CD14-positive monocyte (primary cell): ENCODE measurements around the gene CELSR1. TPM values are rescaled to one million over a fixed set of nuclear protein-coding genes. Genes with fewer than 3 reads are reported as not detected.

Experiments used
- DNase-seq, 3 donors: peaks; one replicate each; pipeline ENCODE4 v3.0.0-alpha.2; 2011 to 2022
- H2AFZ ChIP-seq: 2 replicates; pipeline ENCODE4 v1.6.0; 2012; ENCODE audit warnings: mild to moderate bottlenecking, low read depth, low read length, inconsistent platforms; ENCODE audit not compliant: insufficient read depth, poor library complexity, severe bottlenecking
- H3K27ac ChIP-seq, 2 donors: 1 replicate in 1 of 2; 2 replicates in 1 of 2; pipeline ENCODE4 v1.5.1; 2012 to 2013; ENCODE audit warnings: low read length in 2 of 2, control low read depth in 1 of 2, inconsistent platforms in 1 of 2, low read depth in 1 of 2, mild to moderate bottlenecking in 1 of 2
- H3K27me3 ChIP-seq, 2 donors: one replicate each; pipeline versions ENCODE4 v1.6.0 to v1.6.1; 2011 to 2013; ENCODE audit warnings: low read length in 2 of 2; ENCODE audit not compliant: control insufficient read depth in 2 of 2, insufficient read depth in 2 of 2
- H3K36me3 ChIP-seq, 2 donors: replicated peaks in 1 of 2; 1 replicate in 1 of 2; 2 replicates in 1 of 2; pipeline versions ENCODE4 v1.5.1 to v1.6.1; 2012 to 2013; ENCODE audit warnings: low read length in 2 of 2, control low read depth in 1 of 2, inconsistent platforms in 1 of 2, mild to moderate bottlenecking in 1 of 2; ENCODE audit not compliant: insufficient read depth in 2 of 2, control insufficient read depth in 1 of 2
- H3K4me1 ChIP-seq, 2 donors: 1 replicate in 1 of 2; 2 replicates in 1 of 2; pipeline versions ENCODE4 v1.5.1 to v1.6.1; 2012 to 2013; ENCODE audit warnings: low read length in 2 of 2, control low read depth in 1 of 2, inconsistent platforms in 1 of 2, mild to moderate bottlenecking in 1 of 2, moderate library complexity in 1 of 2; ENCODE audit not compliant: insufficient read depth in 2 of 2, control insufficient read depth in 1 of 2
- H3K4me2 ChIP-seq: replicated peaks from 2 replicates; pipeline ENCODE3; 2012; ENCODE audit warnings: low read length, moderate library complexity, mild to moderate bottlenecking; ENCODE audit not compliant: poor library complexity, severe bottlenecking; ENCODE audit errors: extremely low read depth
- H3K4me3 ChIP-seq, 3 experiments: fragments of 200-600 bp in 1 of 3; sonication (generic) in 1 of 3; replicated peaks in 1 of 3; 1 replicate in 2 of 3; 2 replicates in 1 of 3; pipeline ENCODE4 v1.5.1; 2011 to 2013; ENCODE audit warnings: low read length in 3 of 3, mild to moderate bottlenecking in 3 of 3, control low read depth in 2 of 3, low read depth in 2 of 3, inconsistent platforms in 1 of 3, moderate library complexity in 1 of 3
- H3K79me2 ChIP-seq: 2 replicates; pipeline ENCODE4 v1.6.0; 2012; ENCODE audit warnings: mild to moderate bottlenecking, control low read depth, inconsistent platforms, low read length, moderate library complexity; ENCODE audit not compliant: insufficient read depth
- H3K9ac ChIP-seq: 2 replicates; pipeline ENCODE4 v1.6.0; 2017; ENCODE audit warnings: low read length, mild to moderate bottlenecking; ENCODE audit not compliant: insufficient read depth, poor library complexity, severe bottlenecking
- H3K9me3 ChIP-seq, 2 donors: replicated peaks in 1 of 2; 1 replicate in 1 of 2; 2 replicates in 1 of 2; pipeline versions ENCODE4 v1.5.1 to v1.6.1; 2012 to 2013; ENCODE audit warnings: low read length in 2 of 2, control low read depth in 1 of 2; ENCODE audit not compliant: control insufficient read depth in 1 of 2, insufficient read depth in 1 of 2
- H4K20me1 ChIP-seq: 2 replicates; pipeline ENCODE4 v1.6.0; 2012; ENCODE audit warnings: mild to moderate bottlenecking, low read length, control low read depth, moderate library complexity; ENCODE audit not compliant: insufficient read depth
- H3K27ac Mint-ChIP-seq, 7 donors: one replicate each; pipeline ENCODE4 v1.8.0; 2020; ENCODE audit warnings: mild to moderate bottlenecking in 7 of 7, mixed read lengths in 7 of 7, moderate library complexity in 6 of 7, inconsistent platforms in 2 of 7
- H3K27me3 Mint-ChIP-seq, 3 donors: one replicate each; pipeline ENCODE4 v1.8.0; 2021 to 2022; ENCODE audit warnings: low read depth in 3 of 3, mild to moderate bottlenecking in 3 of 3, mixed read lengths in 3 of 3, moderate library complexity in 3 of 3, inconsistent platforms in 1 of 3
- H3K36me3 Mint-ChIP-seq, 2 donors: one replicate each; pipeline ENCODE4 v1.8.0; 2020; ENCODE audit warnings: mixed read lengths in 2 of 2, inconsistent platforms in 1 of 2, mild to moderate bottlenecking in 1 of 2
- H3K4me1 Mint-ChIP-seq: one replicate; pipeline ENCODE4 v1.8.0; 2020; ENCODE audit warnings: mild to moderate bottlenecking, mixed read lengths
- H3K4me3 Mint-ChIP-seq, 2 donors: one replicate each; pipeline ENCODE4 v1.8.0; 2020; ENCODE audit warnings: mild to moderate bottlenecking in 2 of 2, mixed read lengths in 2 of 2, moderate library complexity in 1 of 2
- H3K9me3 Mint-ChIP-seq, 7 donors: one replicate each; pipeline ENCODE4 v1.8.0; 2020 to 2022; ENCODE audit warnings: mixed read lengths in 7 of 7, mild to moderate bottlenecking in 6 of 7, moderate library complexity in 6 of 7, inconsistent platforms in 2 of 7
- WGBS: methylation state at CpG from one replicate; pipeline ENCODE4 v1.1.5; 2013; ENCODE audit warnings: missing lambda C conversion rate; ENCODE audit not compliant: insufficient coverage; 5-methylcytosine and 5-hydroxymethylcytosine counted together
- intact Hi-C, 2 donors: fragments of 100-400 bp; cut with micrococcal nuclease; formaldehyde crosslinking; loops; one replicate each; pipeline versions ENCODE4 v1.15.0 to v1.15.1; 2023
- polyA plus RNA-seq, 3 donors: library from polyadenylated mRNA; depleted of rRNA in 1 of 3; unstranded in 2 of 3; stranded (reverse) in 1 of 3; fragments of 300-500 nt in 2 of 3; fragments of >200 nt in 1 of 3; fragmentation: Illumina TruSeq in 2 of 3; gene quantifications; 1 replicate in 2 of 3; 2 replicates in 1 of 3; pipeline ENCODE4 v1.2.3, GENCODE V29; 2012 to 2021
- TF ChIP-seq, protein P1 (sequence below): fragments of 200-600 bp; IDR thresholded peaks from one replicate; pipeline ENCODE4 v1.8.0; 2022; ENCODE audit warnings: antibody characterized with exemption, mild to moderate bottlenecking

CELSR1 gene
- polyA plus RNA-seq, 3 donors = 0.16 TPM; not detected in 2

GRCh38 chr22:46484156-46484860, 53.1 kb downstream of the CELSR1 start:
- no peaks in the 10 kb centered on the region for H3K36me3 Mint-ChIP-seq
- 88% methylated on average over 14 of the region's 16 CpGs for WGBS
- Histone ChIP-seq H3K9ac (no peak overlapping the region), H3K27ac (no peak overlapping the region), H3K9me3 (no peaks in the 10 kb centered on the region), H3K4me1 (no peaks in the 10 kb centered on the region), H3K27me3 (no peaks in the 10 kb centered on the region), H3K4me2 (no peak overlapping the region), H3K79me2 (no peaks in the 10 kb centered on the region), H4K20me1 (no peaks in the 10 kb centered on the region), H3K4me3 (no peak overlapping the region), H2AFZ (no peak overlapping the region), H3K36me3 (no peaks in the 10 kb centered on the region)
- peaks cover 8 to 15% (median 13%) of the 10 kb centered on the region in 3 donors for H3K27me3 Mint-ChIP-seq
- peaks cover 0 to 2% (median 0%) of the 10 kb centered on the region in 7 donors for H3K9me3 Mint-ChIP-seq
- TF ChIP-seq, protein P1, sequence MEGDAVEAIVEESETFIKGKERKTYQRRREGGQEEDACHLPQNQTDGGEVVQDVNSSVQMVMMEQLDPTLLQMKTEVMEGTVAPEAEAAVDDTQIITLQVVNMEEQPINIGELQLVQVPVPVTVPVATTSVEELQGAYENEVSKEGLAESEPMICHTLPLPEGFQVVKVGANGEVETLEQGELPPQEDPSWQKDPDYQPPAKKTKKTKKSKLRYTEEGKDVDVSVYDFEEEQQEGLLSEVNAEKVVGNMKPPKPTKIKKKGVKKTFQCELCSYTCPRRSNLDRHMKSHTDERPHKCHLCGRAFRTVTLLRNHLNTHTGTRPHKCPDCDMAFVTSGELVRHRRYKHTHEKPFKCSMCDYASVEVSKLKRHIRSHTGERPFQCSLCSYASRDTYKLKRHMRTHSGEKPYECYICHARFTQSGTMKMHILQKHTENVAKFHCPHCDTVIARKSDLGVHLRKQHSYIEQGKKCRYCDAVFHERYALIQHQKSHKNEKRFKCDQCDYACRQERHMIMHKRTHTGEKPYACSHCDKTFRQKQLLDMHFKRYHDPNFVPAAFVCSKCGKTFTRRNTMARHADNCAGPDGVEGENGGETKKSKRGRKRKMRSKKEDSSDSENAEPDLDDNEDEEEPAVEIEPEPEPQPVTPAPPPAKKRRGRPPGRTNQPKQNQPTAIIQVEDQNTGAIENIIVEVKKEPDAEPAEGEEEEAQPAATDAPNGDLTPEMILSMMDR = no peak
- H3K4me3 Mint-ChIP-seq = no peak overlapping the region
- no peak overlapping the region for H3K27ac Mint-ChIP-seq
- no peak for DNase-seq
- H3K4me1 Mint-ChIP-seq = no peaks in the 10 kb centered on the region
- intact Hi-C loops = no loop called here

DNA sequence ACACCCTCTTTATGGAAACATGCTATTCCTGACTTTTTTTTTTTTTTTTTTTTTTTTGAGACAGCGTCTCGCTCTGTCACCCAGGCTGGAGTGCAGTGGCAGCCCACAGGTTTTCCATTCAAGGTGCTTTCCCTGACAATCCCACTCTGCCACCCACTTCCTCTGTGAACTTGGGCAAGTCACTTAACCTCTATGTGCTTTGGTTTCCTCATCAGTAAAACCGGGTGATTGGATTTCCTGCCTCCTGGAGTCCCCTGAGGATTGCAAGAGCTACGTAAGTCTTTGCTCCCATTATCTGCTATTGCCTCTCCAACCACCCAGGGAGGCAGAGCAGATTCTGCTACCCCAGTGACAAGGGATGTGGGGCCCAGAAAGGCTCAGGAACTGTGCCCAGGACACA, 54.1 kb downstream of the CELSR1 start:
- Histone ChIP-seq H3K4me3 (no peak overlapping the region), H3K79me2 (no peaks in the 10 kb centered on the region), H3K4me1 (no peaks in the 10 kb centered on the region), H3K36me3 (no peaks in the 10 kb centered on the region), H3K9ac (no peak overlapping the region), H3K27ac (no peak overlapping the region), H4K20me1 (no peaks in the 10 kb centered on the region), H2AFZ (no peak overlapping the region), H3K27me3 (no peaks in the 10 kb centered on the region), H3K4me2 (no peak overlapping the region), H3K9me3 (no peaks in the 10 kb centered on the region)
- Mint-ChIP-seq H3K36me3 (no peaks in the 10 kb centered on the region), H3K4me1 (no peaks in the 10 kb centered on the region), H3K4me3 (no peak overlapping the region), H3K9me3 (peaks cover 0 to 4% (median 0%) of the 10 kb centered on the region in 7 donors), H3K27me3 (peaks cover 8 to 15% (median 13%) of the 10 kb centered on the region in 3 donors), H3K27ac (no peak overlapping the region)
- intact Hi-C loops = no loop called here
- TF ChIP-seq, protein P1 = no peak
- DNase-seq = no peak
- WGBS = no CpG with 5 or more reads among the region's 4 CpGs
